H1 (cell line): ENCODE results near the gene CDH20. TPM values are rescaled to one million over a fixed set of nuclear protein-coding genes. Genes with fewer than 3 reads are reported as not detected.

Experiments
- BACH1 ChIP-seq: IDR thresholded peaks from 2 replicates; pipeline ENCODE4 v1.6.1; 2012; ENCODE audit warnings: low read length, improper control_type of control experiment
- CHD7 ChIP-seq: fragments of 300-600 bp; sonication (generic); IDR thresholded peaks from 2 replicates; pipeline ENCODE4 v1.7.1; 2012; ENCODE audit warnings: low read length, moderate library complexity, mild to moderate bottlenecking, inconsistent platforms; ENCODE audit not compliant: insufficient replicate concordance
- JUND ChIP-seq: IDR thresholded peaks from 2 replicates; pipeline ENCODE4 v1.6.1; 2011; ENCODE audit warnings: mild to moderate bottlenecking, improper control_type of control experiment, low read length
- KDM1A ChIP-seq: fragments of 200-600, 300-600 bp; sonication (generic); IDR thresholded peaks from 2 replicates; pipeline ENCODE4 v1.7.1; 2016; ENCODE audit warnings: mild to moderate bottlenecking, low read length, borderline replicate concordance
- MAX ChIP-seq: IDR thresholded peaks from 2 replicates; pipeline ENCODE4 v1.6.1; 2012; ENCODE audit warnings: inconsistent platforms
- YY1 ChIP-seq: IDR thresholded peaks from 2 replicates; pipeline ENCODE4 v1.6.1; 2011; ENCODE audit warnings: low read depth, mild to moderate bottlenecking, low read length
- polyA plus RNA-seq, 7 experiments: library from polyadenylated mRNA; depleted of rRNA in 3 of 7; stranded (reverse) in 5 of 7; unstranded in 2 of 7; fragments of >200 nt in 5 of 7; fragments of 200-250 nt in 2 of 7; gene quantifications; 1 replicate in 5 of 7; 2 replicates in 1 of 7; 4 replicates in 1 of 7; pipeline versions ENCODE4 v1.2.1 to v1.2.3, GENCODE V29; 2011 to 2013; ENCODE audit warnings: missing spikeins in 2 of 7, mixed read lengths in 2 of 7
- total RNA-seq: library from RNA; stranded (reverse); fragmentation: NEBNext Ultra II Directional; extraction: Animal tissue kit (Norgen Biotek cat#: 25700); gene quantifications from 2 replicates; pipeline ENCODE4 v1.2.1, GENCODE V29; 2021

CDH20 gene
- total and polyA plus RNA-seq, 2 of the 8 experiments (the other 6 are each of a cell fraction or from before 2014, with no cell fraction given) = 0.07 to 0.12 TPM

- TF ChIP-seq CHD7 (no peak), KDM1A (no peak), MAX (no peak), JUND (no peak), BACH1 (no peak), YY1 (no peak)
- TF ChIP-seq, all 59 proteins: peak for 0
Observed at GRCh38 chr18:61348230-61348629, 15.0 kb downstream of the CDH20 start (continued).
